Stimulated activated CD8-positive, alpha-beta memory T cell treated with anti-CD3 and anti-CD28 coated beads, Interleukin-12 subunit alpha, Interleukin-12 subunit beta, amount 100 ng/mL, for 1 hour (primary cell): ENCODE results near the gene PPDPF.
"Not testable (repeated sequence)": the region's sequence is repeated elsewhere in the genome, so short reads cannot be mapped to it uniquely, and the experiment has no call there.

ENCODE experiments used
- DNase-seq: peaks from one replicate; pipeline ENCODE4 v3.0.0-alpha.2; 2020; ENCODE audit warnings: low read depth

PPDPF gene

GRCh38 chr20:63520504-63520933, at the start of gene PPDPF:
Gene PPDPF (plus strand): TSS chr20:63520765. CDS start chr20:63521309, 544 bp downstream.
- DNase-seq, result peak; percentile 74

GRCh38 chr20:63471002-63471716, 49.4 kb upstream of the PPDPF start:
- no peak for DNase-seq

DNA sequence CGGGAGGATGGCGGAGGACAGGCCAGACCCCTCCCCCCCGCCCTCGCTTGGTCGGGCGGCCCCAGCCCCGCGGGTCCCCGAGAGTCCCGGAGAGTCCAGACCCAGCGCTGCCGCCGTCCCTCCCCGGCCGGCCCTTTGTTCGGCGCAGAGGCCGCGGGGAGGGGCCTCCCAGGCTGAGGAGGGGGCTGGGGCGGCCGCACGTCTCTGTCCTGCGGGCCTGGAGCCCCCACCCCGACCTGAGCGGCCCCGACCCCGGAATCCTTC, 48.9 kb upstream of the PPDPF start:
- no peak for DNase-seq

DNA sequence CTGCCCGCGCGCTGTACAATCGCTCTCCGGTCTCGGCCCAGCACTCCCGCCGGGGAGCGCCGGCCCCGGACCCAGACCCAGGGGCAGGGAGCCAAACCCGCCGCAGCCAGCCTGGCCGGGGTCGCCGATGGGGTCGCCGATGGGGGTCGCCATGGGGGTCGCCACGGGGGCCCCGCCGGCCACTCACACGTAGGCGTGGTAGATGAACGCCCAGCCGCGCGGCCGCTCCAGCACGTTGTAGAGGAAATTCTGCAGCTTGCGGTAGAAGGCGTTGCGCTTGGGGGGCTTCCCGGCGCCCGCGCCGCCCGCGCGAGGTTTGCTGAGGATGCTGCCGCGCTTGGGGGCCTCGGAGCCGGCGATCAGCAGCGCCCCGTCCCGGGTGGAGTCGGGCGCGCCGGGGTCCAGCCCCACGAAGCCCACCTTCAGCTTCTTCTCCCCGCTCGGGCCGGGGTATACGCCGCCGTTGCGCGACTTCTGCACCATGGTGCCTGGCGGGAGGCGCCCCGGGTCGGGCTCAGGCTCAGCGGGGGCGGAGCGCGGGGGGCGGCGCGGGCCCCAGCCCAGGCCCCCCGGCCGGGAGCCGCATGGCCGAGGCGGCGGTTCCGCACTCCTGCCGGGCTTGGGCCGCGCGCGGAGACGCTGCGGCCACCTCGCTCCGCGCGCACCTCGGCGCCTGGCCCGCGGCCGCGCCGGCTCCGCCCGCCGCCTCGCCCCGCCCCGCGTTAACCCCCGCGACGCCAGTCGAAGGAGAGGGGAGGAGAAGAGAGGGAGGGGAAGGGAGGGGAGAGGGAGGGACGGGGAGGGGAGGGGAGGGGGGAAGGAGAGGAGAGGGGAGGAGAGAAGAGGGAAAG, 48.4 kb upstream of the PPDPF start, which contains the start of gene KCNQ2:
TSS of gene KCNQ2 (minus strand) at position 675 of the 851 bp plus-strand sequence. CDS start at position 483, 192 bp downstream.
- no peak for DNase-seq

DNA sequence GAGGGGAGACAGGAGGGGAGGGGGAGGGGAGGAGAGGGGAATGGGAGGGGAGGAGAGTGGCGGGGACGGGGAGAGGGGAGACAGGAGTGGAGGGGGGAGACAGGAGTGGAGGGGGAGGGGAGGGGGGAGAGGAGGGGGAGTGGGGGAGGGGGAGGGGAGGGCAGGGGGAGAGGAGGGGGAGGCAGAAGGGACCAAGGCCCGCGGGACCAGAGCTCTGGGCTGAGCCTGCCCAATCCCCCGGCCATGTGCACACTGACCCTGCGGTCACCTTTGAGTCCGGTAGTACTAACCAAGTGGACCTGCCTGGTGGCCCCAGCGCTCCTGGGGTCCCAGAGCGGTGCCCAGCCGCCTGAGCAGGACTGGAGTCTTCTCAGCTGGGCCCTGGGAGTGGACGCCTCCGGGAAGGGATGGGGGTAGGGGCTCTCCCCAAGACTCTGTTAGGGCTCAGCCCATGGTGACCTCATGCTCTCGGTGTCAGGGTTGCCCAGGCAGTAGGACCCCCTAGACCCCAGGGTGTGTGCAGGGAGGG, 47.6 kb upstream of the PPDPF start:
- DNase-seq, result no peak

DNA sequence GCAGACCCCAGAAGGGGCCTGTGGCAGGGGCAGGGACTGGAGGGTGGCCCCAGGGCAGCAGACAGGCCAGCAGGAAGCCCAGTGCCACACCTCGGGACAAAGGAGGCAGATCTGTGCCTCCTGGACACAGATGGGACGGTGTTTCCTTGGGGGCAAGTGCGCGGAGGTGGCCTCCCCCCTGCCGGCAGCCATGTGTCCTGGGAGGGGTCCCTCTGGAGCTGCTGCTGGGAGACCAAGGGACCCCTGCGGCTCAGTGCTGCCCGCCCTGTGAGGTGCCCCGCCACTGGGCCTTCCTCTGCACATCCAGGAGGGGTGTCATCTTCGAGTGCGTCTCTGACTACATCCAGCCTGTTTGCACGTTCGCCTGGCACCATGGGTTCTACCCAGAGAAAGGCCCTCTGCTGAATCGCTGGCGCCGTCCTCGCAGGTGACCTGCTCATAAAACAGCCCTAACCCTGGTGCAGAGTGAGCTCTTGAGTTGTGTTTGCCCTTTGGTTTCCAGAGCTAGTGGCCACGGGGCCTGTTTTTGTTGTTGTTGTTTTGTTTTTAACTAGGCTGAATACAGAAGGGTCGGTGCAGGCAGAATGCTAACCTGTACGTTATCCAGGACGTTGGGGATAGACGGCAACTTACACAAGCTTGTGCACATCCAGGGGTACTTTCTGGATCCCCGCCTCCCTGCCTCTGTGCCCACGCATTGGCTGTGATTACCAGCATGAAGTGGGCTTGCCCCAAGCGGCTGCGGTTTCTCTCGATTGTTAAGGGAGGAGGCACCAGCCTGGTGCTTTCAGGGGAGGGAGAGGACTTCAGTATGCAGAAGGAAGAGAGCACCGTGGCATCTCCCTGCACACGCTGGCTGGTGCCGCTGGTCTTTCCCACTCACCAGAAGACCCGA, 46.8 kb upstream of the PPDPF start:
- DNase-seq, result no peak

DNA sequence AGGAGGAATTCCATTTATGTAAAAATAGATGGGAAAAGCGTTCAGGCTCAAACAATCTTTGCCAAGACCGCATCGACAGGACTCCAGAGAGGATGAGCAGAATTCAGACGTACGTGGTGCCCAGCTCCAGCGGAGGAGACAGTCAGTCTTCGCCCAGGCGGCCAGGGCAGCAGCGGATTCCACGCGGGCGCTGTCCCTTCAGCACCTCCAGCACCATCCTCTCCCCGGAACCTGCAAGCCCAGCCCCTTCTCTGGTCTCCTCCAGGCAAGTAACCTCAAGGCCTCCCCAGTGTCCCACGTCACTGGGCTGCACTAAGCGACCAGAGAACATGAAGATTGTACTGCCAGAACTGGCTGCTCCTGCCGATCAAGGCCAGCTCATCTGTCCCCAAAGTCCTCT, 45.4 kb upstream of the PPDPF start:
- no peak for DNase-seq

- DNase-seq, result no peak
These were observed 43.4 kb upstream of the PPDPF start for GRCh38 chr20:63477061-63477616.

GRCh38 chr20:63477944-63478343, 42.6 kb upstream of the PPDPF start:
- no peak for DNase-seq

GRCh38 chr20:63478346-63479302, 41.9 kb upstream of the PPDPF start:
- no peak for DNase-seq

- DNase-seq, result not testable (repeated sequence)
These were observed 40.7 kb upstream of the PPDPF start for GRCh38 chr20:63479695-63480419.

GRCh38 chr20:63481503-63481902, 39.1 kb upstream of the PPDPF start:
- DNase-seq, result no peak

DNA sequence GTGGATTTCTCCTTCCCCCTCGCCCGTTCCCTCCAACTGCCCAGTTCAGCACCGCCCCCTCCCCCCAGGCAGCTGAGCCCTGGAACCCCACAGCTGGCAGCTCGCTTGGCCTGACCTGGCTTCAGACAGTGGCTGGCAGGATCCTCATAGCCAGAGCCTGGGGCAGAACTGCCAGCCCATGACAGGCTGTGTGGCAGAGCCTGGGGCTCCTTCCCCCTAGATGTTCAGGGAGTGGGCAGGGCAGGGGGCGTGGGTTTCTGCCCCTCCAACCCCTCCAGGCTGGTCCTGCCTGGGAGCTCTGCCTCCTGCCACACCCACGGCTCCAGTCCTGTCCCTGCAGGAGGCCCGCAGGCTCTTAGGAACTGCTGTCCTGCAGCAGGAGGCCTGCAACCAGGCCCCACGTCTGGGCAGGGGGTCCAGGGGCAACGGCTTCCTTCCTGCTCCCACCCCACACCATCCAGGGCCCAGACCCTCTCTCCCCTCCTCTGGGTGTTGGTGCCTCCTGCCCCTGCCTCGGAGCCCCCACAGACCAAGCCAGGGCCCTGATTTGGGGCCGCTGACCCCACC, 38.5 kb upstream of the PPDPF start:
- DNase-seq, result no peak

DNA sequence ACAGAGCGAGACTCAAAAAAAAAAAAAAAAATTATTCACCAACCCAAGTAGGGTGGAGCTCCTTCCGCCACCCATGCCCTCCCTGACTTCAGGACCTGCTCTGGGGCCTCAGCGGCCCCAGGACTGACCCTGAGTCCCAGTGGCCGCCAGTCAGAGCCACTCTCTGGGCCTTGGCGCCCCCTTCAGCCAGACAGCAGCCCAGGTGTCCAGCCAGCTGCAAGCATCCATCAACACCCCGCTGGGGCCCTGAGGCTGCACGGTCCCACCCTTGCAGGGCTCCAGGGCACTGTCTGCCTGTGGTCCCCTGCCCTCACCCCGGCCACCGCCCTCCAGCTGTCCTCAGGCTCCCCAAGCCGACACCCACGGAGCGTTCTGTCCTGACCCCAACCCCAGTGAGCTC, 36.7 kb upstream of the PPDPF start:
- no peak for DNase-seq

DNA sequence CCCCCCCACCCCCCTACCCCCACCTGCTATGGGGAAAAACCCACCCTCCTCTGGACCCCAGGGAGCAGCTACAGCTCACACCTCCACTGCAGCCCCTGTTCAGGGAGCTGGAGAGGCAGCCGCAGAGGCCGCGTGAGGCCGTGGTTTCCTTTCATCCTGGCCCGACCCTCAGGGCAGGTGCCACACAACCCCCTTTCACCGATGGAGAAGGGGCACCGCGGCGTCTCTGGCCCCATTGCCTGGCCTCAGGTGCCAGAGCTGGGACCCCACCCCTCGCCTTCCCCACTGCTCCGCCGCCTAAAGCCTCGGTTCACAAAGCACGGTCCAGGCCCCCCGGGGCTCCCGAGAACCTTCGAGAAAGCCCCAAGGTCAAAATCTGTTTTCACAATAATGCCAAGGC, 36.3 kb upstream of the PPDPF start:
- no peak for DNase-seq

GRCh38 chr20:63484651-63485403, 35.7 kb upstream of the PPDPF start:
- DNase-seq, result no peak

- no peak for DNase-seq
These were observed 34.2 kb upstream of the PPDPF start for GRCh38 chr20:63486300-63486855.

- DNase-seq, result no peak
These were observed 33.3 kb upstream of the PPDPF start for GRCh38 chr20:63487116-63487764.
